Naive B cell (primary cell): ENCODE measurements around the gene LGALS13. TPM values are rescaled to one million over a fixed set of nuclear protein-coding genes. Genes with fewer than 3 reads are reported as not detected.

ENCODE experiments used
- ATAC-seq, 2 donors: fragments of 150-1000 bp; cut with Tn5 transposase; 2 replicates each; pipeline ENCODE4 v1.10.0; 2021; ENCODE audit warnings: low read depth in 2 of 2, mild to moderate bottlenecking in 2 of 2, moderate library complexity in 2 of 2
- DNase-seq: peaks from one replicate; pipeline ENCODE4 v3.0.0; 2022
- H3K27ac Mint-ChIP-seq, 6 donors: one replicate each; pipeline ENCODE4 v1.8.0; 2020 to 2022; ENCODE audit warnings: mild to moderate bottlenecking in 6 of 6, mixed read lengths in 6 of 6, moderate library complexity in 5 of 6, inconsistent platforms in 2 of 6
- H3K27me3 Mint-ChIP-seq, 3 donors: one replicate each; pipeline ENCODE4 v1.8.0; 2021 to 2022; ENCODE audit warnings: mixed read lengths in 3 of 3, mild to moderate bottlenecking in 1 of 3
- H3K36me3 Mint-ChIP-seq, 2 donors: one replicate each; pipeline ENCODE4 v1.8.0; 2020 to 2022; ENCODE audit warnings: mixed read lengths in 2 of 2, inconsistent platforms in 1 of 2, mild to moderate bottlenecking in 1 of 2
- H3K4me1 Mint-ChIP-seq, 3 donors: one replicate each; pipeline ENCODE4 v1.8.0; 2020 to 2022; ENCODE audit warnings: mixed read lengths in 3 of 3, inconsistent platforms in 1 of 3, mild to moderate bottlenecking in 1 of 3, moderate library complexity in 1 of 3
- H3K4me3 Mint-ChIP-seq, 8 donors: one replicate each; pipeline ENCODE4 v1.8.0; 2020 to 2022; ENCODE audit warnings: mild to moderate bottlenecking in 8 of 8, mixed read lengths in 8 of 8, moderate library complexity in 8 of 8, inconsistent platforms in 2 of 8
- H3K9me3 Mint-ChIP-seq, 7 donors: one replicate each; pipeline ENCODE4 v1.8.0; 2020 to 2022; ENCODE audit warnings: mixed read lengths in 7 of 7, mild to moderate bottlenecking in 5 of 7, inconsistent platforms in 2 of 7, moderate library complexity in 1 of 7
- polyA plus RNA-seq, 6 donors: library from polyadenylated mRNA; unstranded; fragments of 300-500 nt; fragmentation: Illumina TruSeq; gene quantifications; one replicate each; pipeline ENCODE4 v1.2.3, GENCODE V29; 2021; ENCODE audit warnings: low read depth in 6 of 6

LGALS13 gene
- polyA plus RNA-seq: not detected

GRCh38 chr19:39602224-39602623, at the start of gene LGALS13:
Gene LGALS13 (plus strand): TSS chr19:39602524. CDS start chr19:39602569, 45 bp downstream.
- no peak for ATAC-seq
- DNase-seq: no peak
- H3K9me3 Mint-ChIP-seq: peaks cover 0 to 35% (median 9%) of the 10 kb centered on the region in 7 donors
- peaks cover 0 to 8% of the 10 kb centered on the region in 2 donors for H3K36me3 Mint-ChIP-seq
- no peaks in the 10 kb centered on the region for H3K4me1 Mint-ChIP-seq
- peaks cover 40 to 64% (median 62%) of the 10 kb centered on the region in 3 donors for H3K27me3 Mint-ChIP-seq
- peak within 1 kb of the TSS in 2 of 6 donors; percentile 4 to 70 for H3K27ac Mint-ChIP-seq
- no peak within 1 kb of the TSS for H3K4me3 Mint-ChIP-seq

DNA sequence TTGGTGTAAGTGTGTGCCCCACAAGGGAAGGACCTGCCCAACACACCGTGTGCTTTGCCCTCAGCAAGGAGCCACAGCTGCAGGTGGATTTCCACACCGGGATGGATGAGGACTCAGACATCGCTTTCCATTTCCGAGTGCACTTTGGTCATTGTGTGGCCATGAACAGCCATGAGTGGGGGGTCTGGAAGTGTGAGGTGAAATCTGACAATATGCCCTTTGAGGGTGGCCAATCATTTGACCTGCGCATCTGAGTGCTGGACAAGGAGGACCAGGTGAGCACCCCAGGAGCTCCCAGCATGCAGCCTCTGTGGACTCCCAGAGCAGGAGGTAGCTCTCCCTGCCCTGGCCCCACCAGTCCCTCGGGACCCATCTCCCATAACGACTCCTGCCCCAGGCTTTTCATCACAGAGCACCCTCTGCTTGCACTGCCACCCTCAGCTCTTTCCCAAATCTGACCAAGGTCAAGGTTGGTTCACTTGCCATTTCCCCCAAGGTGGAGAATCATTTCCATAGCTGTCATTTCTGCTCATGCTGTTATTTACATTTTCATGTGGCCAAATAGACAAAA, 49.2 kb upstream of the LGALS13 start:
- DNase-seq (no peak), ATAC-seq (no peak)
- no peaks in the 10 kb centered on the region for H3K9me3 Mint-ChIP-seq
- H3K4me1 Mint-ChIP-seq: peaks cover 16 to 32% (median 19%) of the 10 kb centered on the region in 3 donors
- no peaks in the 10 kb centered on the region for H3K36me3 Mint-ChIP-seq
- peaks cover 0 to 11% (median 0%) of the 10 kb centered on the region in 3 donors for H3K27me3 Mint-ChIP-seq
- no peak overlapping the region for H3K4me3 Mint-ChIP-seq
- no peak overlapping the region for H3K27ac Mint-ChIP-seq

DNA sequence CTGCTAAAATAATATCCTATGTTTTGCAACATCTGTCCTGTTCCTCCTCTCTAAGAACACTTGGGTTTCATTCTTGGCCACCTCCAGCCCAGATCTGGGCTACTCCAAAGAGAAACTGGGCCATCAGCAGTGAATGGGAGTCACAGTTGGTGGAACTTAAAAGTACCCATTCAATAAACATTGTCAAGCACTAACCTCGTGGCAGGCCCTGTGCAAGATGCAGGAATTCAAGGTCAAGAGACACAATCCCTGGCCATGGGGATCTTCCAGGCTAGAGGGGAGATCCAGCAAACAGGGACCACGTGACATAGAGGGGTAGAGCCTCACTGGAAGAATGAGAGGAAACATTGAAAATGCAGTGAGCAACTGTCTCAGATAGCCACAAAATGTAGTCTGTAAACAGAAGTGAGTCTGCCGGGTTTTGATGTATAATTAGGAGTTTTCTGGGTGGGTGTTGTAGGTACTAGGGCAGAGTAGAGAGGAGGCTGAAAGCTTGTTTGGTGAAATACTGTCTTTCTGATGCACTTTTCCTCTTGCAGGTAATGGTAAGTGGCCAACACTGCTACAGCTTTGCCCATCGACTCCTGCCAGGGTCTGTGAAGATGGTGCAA, 47.5 kb upstream of the LGALS13 start:
- no peak for DNase-seq
- Mint-ChIP-seq H3K36me3 (no peaks in the 10 kb centered on the region), H3K4me3 (no peak overlapping the region), H3K4me1 (peaks cover 25 to 40% (median 28%) of the 10 kb centered on the region in 3 donors), H3K27me3 (peaks cover 0 to 4% (median 0%) of the 10 kb centered on the region in 3 donors), H3K9me3 (no peaks in the 10 kb centered on the region), H3K27ac (peak overlapping the region in 1 of 6 donors; percentile 71)
- no peak for ATAC-seq

- H3K9me3 Mint-ChIP-seq: no peaks in the 10 kb centered on the region
Measured at GRCh38 chr19:39555883-39556282, 46.4 kb upstream of the LGALS13 start.

DNA sequence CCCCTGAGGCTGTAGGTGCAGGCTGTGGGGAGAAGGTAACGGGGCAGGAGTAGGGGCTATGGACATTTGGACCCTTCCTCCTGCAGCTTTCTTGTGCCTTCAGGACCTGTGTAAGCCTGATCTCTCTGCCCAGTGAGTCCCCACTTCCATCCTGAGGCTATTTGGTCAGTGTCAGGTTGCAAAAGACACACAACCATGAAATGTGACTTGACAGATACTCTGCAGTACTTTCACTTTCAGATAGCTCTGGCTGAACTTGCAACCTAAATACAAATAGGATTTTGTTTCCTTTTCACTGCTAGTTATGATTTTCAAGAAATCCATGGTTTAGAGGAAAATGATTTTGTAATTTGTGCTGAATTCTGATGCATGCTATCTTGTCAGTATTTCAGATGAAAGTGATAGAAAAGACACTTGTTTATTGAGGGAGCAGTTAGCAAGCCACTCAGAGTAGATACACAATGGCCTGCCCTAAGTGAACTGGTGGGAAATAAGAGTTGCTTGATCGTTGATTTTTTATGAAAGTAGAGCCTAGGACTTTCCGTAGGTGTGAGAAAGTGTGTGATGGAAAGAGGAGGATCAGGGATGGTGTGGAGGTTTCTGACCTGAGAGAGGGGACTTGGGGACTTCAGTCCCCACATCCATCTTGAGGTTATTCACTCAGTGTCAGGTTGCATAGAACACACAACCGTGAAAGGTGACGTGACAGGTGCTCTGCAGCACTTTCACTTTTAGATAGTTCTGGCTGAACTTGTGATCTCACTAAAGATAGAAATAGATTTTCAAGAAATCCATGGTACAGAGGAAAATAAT, 44.3 kb upstream of the LGALS13 start:
- H3K4me3 Mint-ChIP-seq: peak overlapping the region in 5 of 8 donors; percentile 11 to 62 (median 19)
- H3K27me3 Mint-ChIP-seq: peaks cover 0 to 14% (median 0%) of the 10 kb centered on the region in 3 donors
- DNase-seq: no peak
- no peaks in the 10 kb centered on the region for H3K9me3 Mint-ChIP-seq
- no peaks in the 10 kb centered on the region for H3K36me3 Mint-ChIP-seq
- H3K27ac Mint-ChIP-seq: peak overlapping the region in 3 of 6 donors; percentile 24 to 65 (median 35)
- H3K4me1 Mint-ChIP-seq: peaks cover 13 to 25% (median 18%) of the 10 kb centered on the region in 3 donors
- peak in 1 of 2 donors; percentile 30 for ATAC-seq

More at GRCh38 chr19:39555883-39556282, 46.4 kb upstream of the LGALS13 start:
- no peak for DNase-seq
- Mint-ChIP-seq H3K27ac (no peak overlapping the region), H3K36me3 (no peaks in the 10 kb centered on the region), H3K4me3 (no peak overlapping the region), H3K4me1 (peaks cover 25 to 40% (median 28%) of the 10 kb centered on the region in 3 donors), H3K27me3 (peaks cover 0 to 4% (median 0%) of the 10 kb centered on the region in 3 donors)
- ATAC-seq: no peak

GRCh38 chr19:39558624-39559117, 43.7 kb upstream of the LGALS13 start:
- Mint-ChIP-seq H3K4me3 (peak overlapping the region in 5 of 8 donors; percentile 17 to 62 (median 35)), H3K27me3 (peaks cover 0 to 14% (median 0%) of the 10 kb centered on the region in 3 donors), H3K9me3 (no peaks in the 10 kb centered on the region), H3K27ac (peak overlapping the region in 3 of 6 donors; percentile 32 to 65 (median 50)), H3K4me1 (peaks cover 13 to 20% (median 14%) of the 10 kb centered on the region in 3 donors), H3K36me3 (no peaks in the 10 kb centered on the region)
- ATAC-seq (peak in 1 of 2 donors; percentile 25), DNase-seq (no peak)

DNA sequence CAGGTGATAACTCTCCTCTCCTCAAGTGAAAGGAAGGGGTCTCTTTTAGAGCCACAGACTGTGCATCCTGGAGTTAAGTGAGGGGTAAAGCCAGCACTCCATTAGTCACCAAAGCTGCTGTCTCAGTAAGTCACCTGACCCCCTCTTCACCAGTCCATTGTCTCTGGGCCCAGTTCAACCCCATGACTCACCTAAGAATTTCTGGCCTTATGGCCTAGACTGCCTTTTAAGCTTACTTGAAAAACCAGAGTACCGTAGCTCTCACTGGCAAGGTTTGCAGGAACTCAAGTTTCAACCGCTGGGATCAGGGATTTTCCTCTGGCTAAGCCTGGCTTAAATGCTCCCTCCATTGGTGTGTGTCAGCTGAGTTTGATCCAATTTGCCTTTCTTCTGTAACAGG, 38.9 kb upstream of the LGALS13 start:
- no peaks in the 10 kb centered on the region for H3K36me3 Mint-ChIP-seq
- no peak overlapping the region for H3K27ac Mint-ChIP-seq
- H3K27me3 Mint-ChIP-seq: peaks cover 1 to 15% (median 2%) of the 10 kb centered on the region in 3 donors
- ATAC-seq (no peak), DNase-seq (no peak)
- no peaks in the 10 kb centered on the region for H3K9me3 Mint-ChIP-seq
- H3K4me3 Mint-ChIP-seq: no peak overlapping the region
- peaks cover 6 to 7% (median 6%) of the 10 kb centered on the region in 3 donors for H3K4me1 Mint-ChIP-seq

DNA sequence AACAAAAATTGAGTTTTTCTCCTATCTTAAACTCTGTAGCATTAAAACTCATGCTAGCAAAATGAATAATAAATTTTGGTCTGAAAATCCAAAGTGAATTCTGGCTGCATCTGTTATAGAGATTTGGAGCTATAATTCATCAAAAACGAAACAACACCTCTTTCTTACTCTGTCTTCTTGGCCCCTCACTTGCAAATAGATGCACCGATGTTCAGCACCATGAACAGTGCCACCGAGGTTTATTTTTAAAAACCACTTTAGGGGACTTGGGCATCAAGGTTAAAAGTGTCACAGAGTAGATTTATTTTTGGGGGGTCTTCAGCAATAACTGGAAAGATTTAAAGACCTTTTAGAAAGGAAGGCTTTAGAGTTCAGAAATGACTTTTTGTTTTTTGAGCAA, 36.3 kb upstream of the LGALS13 start:
- Mint-ChIP-seq H3K27me3 (peaks cover 11 to 27% (median 17%) of the 10 kb centered on the region in 3 donors), H3K4me1 (no peaks in the 10 kb centered on the region), H3K9me3 (no peaks in the 10 kb centered on the region), H3K27ac (no peak overlapping the region), H3K4me3 (no peak overlapping the region), H3K36me3 (no peaks in the 10 kb centered on the region)
- DNase-seq (no peak), ATAC-seq (no peak)

DNA sequence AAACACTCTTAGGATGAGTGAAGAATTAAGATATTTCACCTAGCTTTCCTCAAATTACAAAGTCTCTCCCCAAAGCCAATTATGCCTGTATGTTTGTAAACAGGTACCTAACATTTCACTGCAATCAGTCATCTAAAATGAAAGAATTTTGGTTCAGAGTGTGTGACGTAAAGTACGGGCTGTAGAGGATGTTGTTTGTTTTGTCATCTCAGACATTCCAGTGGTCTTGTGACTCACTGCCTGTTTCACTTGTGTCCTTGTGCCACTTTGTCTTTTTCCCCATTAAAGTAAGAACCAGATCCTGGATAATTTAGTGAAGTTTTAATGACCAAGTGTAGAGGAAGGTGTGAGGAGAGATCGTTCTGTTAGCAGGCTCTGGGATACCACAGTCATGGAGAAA, 33.7 kb upstream of the LGALS13 start:
- Mint-ChIP-seq H3K27me3 (peaks cover 23 to 37% (median 35%) of the 10 kb centered on the region in 3 donors), H3K4me3 (no peak overlapping the region), H3K4me1 (no peaks in the 10 kb centered on the region), H3K36me3 (peaks cover 6 to 13% of the 10 kb centered on the region in 2 donors), H3K9me3 (peaks cover 0 to 12% (median 11%) of the 10 kb centered on the region in 7 donors), H3K27ac (no peak overlapping the region)
- DNase-seq: no peak
- no peak for ATAC-seq

- no peak overlapping the region for H3K4me3 Mint-ChIP-seq
- H3K9me3 Mint-ChIP-seq: peaks cover 7 to 25% (median 12%) of the 10 kb centered on the region in 7 donors
- H3K4me1 Mint-ChIP-seq: no peaks in the 10 kb centered on the region
- no peak overlapping the region for H3K27ac Mint-ChIP-seq
- peaks cover 25 to 46% (median 43%) of the 10 kb centered on the region in 3 donors for H3K27me3 Mint-ChIP-seq
- DNase-seq: no peak
- no peak for ATAC-seq
- H3K36me3 Mint-ChIP-seq: peaks cover 10% of the 10 kb centered on the region in 2 donors
Measured at GRCh38 chr19:39582442-39582841, 19.9 kb upstream of the LGALS13 start.

- peaks cover 10% of the 10 kb centered on the region in 2 donors for H3K36me3 Mint-ChIP-seq
- ATAC-seq: no peak
- H3K4me1 Mint-ChIP-seq: no peaks in the 10 kb centered on the region
- peaks cover 28 to 46% (median 38%) of the 10 kb centered on the region in 3 donors for H3K27me3 Mint-ChIP-seq
- no peak overlapping the region for H3K27ac Mint-ChIP-seq
- peaks cover 7 to 19% (median 12%) of the 10 kb centered on the region in 7 donors for H3K9me3 Mint-ChIP-seq
- no peak overlapping the region for H3K4me3 Mint-ChIP-seq
- DNase-seq: no peak
Measured at GRCh38 chr19:39582891-39583625, 19.3 kb upstream of the LGALS13 start.

GRCh38 chr19:39587496-39587895, 14.8 kb upstream of the LGALS13 start:
- Mint-ChIP-seq H3K27ac (no peak overlapping the region), H3K36me3 (no peaks in the 10 kb centered on the region), H3K9me3 (peaks cover 0 to 5% (median 2%) of the 10 kb centered on the region in 7 donors), H3K4me1 (no peaks in the 10 kb centered on the region), H3K27me3 (peaks cover 34 to 54% (median 46%) of the 10 kb centered on the region in 3 donors), H3K4me3 (no peak overlapping the region)
- no peak for DNase-seq
- no peak for ATAC-seq
